ENCODE results near the gene TNS4.

The TNS4 gene

GRCh38 chr17:40466298-40466971 is 35.0 kb downstream of the TNS4 start:
- Histone ChIP-seq H3K4me3 (no peak overlapping the region), H3K27ac (no peak overlapping the region)

GRCh38 chr17:40464392-40464855 is 37.0 kb downstream of the TNS4 start:
- Histone ChIP-seq H3K4me3 (no peak overlapping the region), H3K27ac (no peak overlapping the region)

- H3K27ac ChIP-seq, result peak overlapping the region in 6 of 21 experiments; percentile 8 to 59 (median 34)
Measured at GRCh38 chr17:40463122-40463550, 38.3 kb downstream of the TNS4 start.

GRCh38 chr17:40462343-40463121 is 38.9 kb downstream of the TNS4 start:
- H3K4me3 ChIP-seq, result no peak overlapping the region
- H3K27ac ChIP-seq, result peak overlapping the region in 10 of 21 experiments; percentile 4 to 59 (median 38)

More at GRCh38 chr17:40463122-40463550, 38.3 kb downstream of the TNS4 start:
- no peak overlapping the region for H3K4me3 ChIP-seq

GRCh38 chr17:40461732-40462342 is 39.6 kb downstream of the TNS4 start:
- no peak overlapping the region for H3K4me3 ChIP-seq
- peak overlapping the region in 8 of 21 experiments; percentile 8 to 59 (median 43) for H3K27ac ChIP-seq

GRCh38 chr17:40460968-40461731 is 40.3 kb downstream of the TNS4 start:
- Histone ChIP-seq H3K27ac (peak overlapping the region in 8 of 21 experiments; percentile 8 to 61 (median 40)), H3K4me3 (no peak overlapping the region)

- Histone ChIP-seq H3K27ac (peak overlapping the region in 5 of 21 experiments; percentile 29 to 61 (median 55)), H3K4me3 (no peak overlapping the region)
Measured at GRCh38 chr17:40460604-40460967, 40.8 kb downstream of the TNS4 start.

GRCh38 chr17:40459636-40460603 is 41.5 kb downstream of the TNS4 start:
- Histone ChIP-seq H3K27ac (peak overlapping the region in 9 of 21 experiments; percentile 5 to 61 (median 50)), H3K4me3 (no peak overlapping the region)

GRCh38 chr17:40458851-40459482 is 42.5 kb downstream of the TNS4 start:
- H3K27ac ChIP-seq, result peak overlapping the region in 7 of 21 experiments; percentile 22 to 80 (median 61)

GRCh38 chr17:40457964-40458791 is 43.2 kb downstream of the TNS4 start:
- H3K4me3 ChIP-seq, result no peak overlapping the region
- H3K27ac ChIP-seq, result peak overlapping the region in 11 of 21 experiments; percentile 0 to 80 (median 36)

More at GRCh38 chr17:40458851-40459482, 42.5 kb downstream of the TNS4 start:
- H3K4me3 ChIP-seq, result no peak overlapping the region

- Histone ChIP-seq H3K4me3 (no peak overlapping the region), H3K27ac (peak overlapping the region in 9 of 21 experiments; percentile 0 to 80 (median 17))
Measured at GRCh38 chr17:40457369-40457768, 44.1 kb downstream of the TNS4 start.

- peak overlapping the region in 8 of 21 experiments; percentile 7 to 67 (median 40) for H3K27ac ChIP-seq
- H3K4me3 ChIP-seq, result no peak overlapping the region
Measured at GRCh38 chr17:40456396-40456951, 44.9 kb downstream of the TNS4 start.

- Histone ChIP-seq H3K4me3 (no peak overlapping the region), H3K27ac (peak overlapping the region in 3 of 21 experiments; percentile 14 to 46 (median 25))
Measured at GRCh38 chr17:40454613-40454995, 46.8 kb downstream of the TNS4 start.

GRCh38 chr17:40453881-40454612 is 47.4 kb downstream of the TNS4 start:
- Histone ChIP-seq H3K4me3 (no peak overlapping the region), H3K27ac (peak overlapping the region in 8 of 21 experiments; percentile 2 to 46 (median 20))

GRCh38 chr17:40452921-40453378 is 48.5 kb downstream of the TNS4 start:
- Histone ChIP-seq H3K27ac (peak overlapping the region in 8 of 21 experiments; percentile 6 to 66 (median 30)), H3K4me3 (no peak overlapping the region)

All from skin epidermis (tissue), 12 donors.